Uterus (tissue), 2 donors: ENCODE results near the gene ANKRD13B.

Experiments used
- POLR2A ChIP-seq, 2 donors: fragments of 450-650 bp; IDR thresholded peaks; one replicate each; pipeline ENCODE4 v1.6.1; 2016; ENCODE audit warnings: antibody characterized with exemption in 2 of 2, mild to moderate bottlenecking in 1 of 2, moderate library complexity in 1 of 2
- TF ChIP-seq, protein P1 (sequence below), 4 experiments: fragments of 200-600 bp in 2 of 4; fragments of 450-650 bp in 2 of 4; sonication (generic) in 2 of 4; IDR thresholded peaks; one replicate each; pipeline ENCODE4 v1.5.1; 2016 to 2019; ENCODE audit warnings: antibody characterized with exemption in 4 of 4, mild to moderate bottlenecking in 2 of 4, moderate library complexity in 1 of 4

DNA sequence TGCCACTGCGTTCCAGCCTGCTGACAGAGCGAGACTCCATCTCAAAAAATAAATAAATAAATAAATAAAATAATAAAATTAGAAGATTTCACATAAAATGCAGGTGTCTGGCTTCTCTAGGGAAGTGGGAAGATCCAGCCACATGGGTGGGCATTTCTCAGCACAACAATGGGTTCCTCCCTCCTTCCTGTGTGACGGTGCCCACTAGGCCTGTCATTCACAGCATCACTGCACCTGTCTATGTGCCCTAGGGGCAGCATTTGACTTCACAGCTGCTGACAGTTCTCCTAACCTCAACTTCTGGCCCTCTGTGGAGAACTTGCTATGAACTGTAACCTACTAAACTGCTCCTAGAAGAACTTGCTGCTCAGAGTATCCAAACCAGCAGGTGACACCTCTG, 29.1 kb upstream of the ANKRD13B start:
- TF ChIP-seq, protein P1, sequence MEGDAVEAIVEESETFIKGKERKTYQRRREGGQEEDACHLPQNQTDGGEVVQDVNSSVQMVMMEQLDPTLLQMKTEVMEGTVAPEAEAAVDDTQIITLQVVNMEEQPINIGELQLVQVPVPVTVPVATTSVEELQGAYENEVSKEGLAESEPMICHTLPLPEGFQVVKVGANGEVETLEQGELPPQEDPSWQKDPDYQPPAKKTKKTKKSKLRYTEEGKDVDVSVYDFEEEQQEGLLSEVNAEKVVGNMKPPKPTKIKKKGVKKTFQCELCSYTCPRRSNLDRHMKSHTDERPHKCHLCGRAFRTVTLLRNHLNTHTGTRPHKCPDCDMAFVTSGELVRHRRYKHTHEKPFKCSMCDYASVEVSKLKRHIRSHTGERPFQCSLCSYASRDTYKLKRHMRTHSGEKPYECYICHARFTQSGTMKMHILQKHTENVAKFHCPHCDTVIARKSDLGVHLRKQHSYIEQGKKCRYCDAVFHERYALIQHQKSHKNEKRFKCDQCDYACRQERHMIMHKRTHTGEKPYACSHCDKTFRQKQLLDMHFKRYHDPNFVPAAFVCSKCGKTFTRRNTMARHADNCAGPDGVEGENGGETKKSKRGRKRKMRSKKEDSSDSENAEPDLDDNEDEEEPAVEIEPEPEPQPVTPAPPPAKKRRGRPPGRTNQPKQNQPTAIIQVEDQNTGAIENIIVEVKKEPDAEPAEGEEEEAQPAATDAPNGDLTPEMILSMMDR (IDR thresholded peaks at IDR 0.05), result no peak
- no peak for TF ChIP-seq POLR2A (IDR thresholded peaks at IDR 0.05)
